K562 (cell line): ENCODE measurements around the gene USP49. TPM values are rescaled to one million over a fixed set of nuclear protein-coding genes. Genes with fewer than 3 reads are reported as not detected.

ENCODE experiments used
- C11orf30 ChIP-seq: fragments of 450-650 bp; IDR thresholded peaks from 2 replicates; pipeline ENCODE4 v1.6.1; 2016; ENCODE audit warnings: low read depth, mild to moderate bottlenecking
- CCAR2 ChIP-seq: fragments of 200-400 bp; formaldehyde crosslinking; IDR thresholded peaks from 2 replicates; pipeline ENCODE4 v1.6.1; 2017; ENCODE audit warnings: mild to moderate bottlenecking, low read depth, low read length
- E2F3 ChIP-seq: fragments of 250-450 bp; sonication (Bioruptor Pico); IDR thresholded peaks from 2 replicates; pipeline ENCODE4 v1.4.0; 2020; ENCODE audit warnings: mild to moderate bottlenecking
- KAT8 ChIP-seq: fragments of 450-650 bp; IDR thresholded peaks from 2 replicates; pipeline ENCODE4 v1.6.1; 2016; ENCODE audit warnings: low read depth, mild to moderate bottlenecking
- SUPT5H ChIP-seq: fragments of 450-650 bp; IDR thresholded peaks from 2 replicates; pipeline ENCODE4 v1.6.1; 2016
- U2AF2 ChIP-seq: fragments of 200-400 bp; formaldehyde crosslinking; optimal IDR thresholded peaks from 2 replicates; pipeline ENCODE3; 2017; ENCODE audit warnings: low read depth, mild to moderate bottlenecking, low read length
- polyA plus RNA-seq, 8 experiments: library from polyadenylated mRNA; depleted of rRNA in 4 of 8; stranded (reverse) in 5 of 8; unstranded in 3 of 8; fragments of >200 nt; fragmentation: Nextera tagmentation in 2 of 8; fragmentation: Illumina TruSeq in 1 of 8; extraction: Ambion mirVana in 2 of 8; extraction: Trizol in 1 of 8; gene quantifications; 2 replicates each; pipeline versions ENCODE4 v1.2.1 to v1.2.3, GENCODE V29; 2011 to 2014; ENCODE audit warnings: inconsistent platforms in 1 of 8, missing spikeins in 1 of 8
- total RNA-seq, 7 experiments: library from RNA; depleted of rRNA in 6 of 7; stranded (reverse); fragments of >200 nt in 6 of 7; fragmentation: Illumina TruSeq in 2 of 7; extraction: Trizol in 2 of 7; gene quantifications; 2 replicates each; pipeline versions ENCODE4 v1.2.1 to v1.2.3, GENCODE V29; 2011 to 2021; ENCODE audit warnings: low replicate concordance in 1 of 7
- TF ChIP-seq, protein P1 (sequence below), 3 experiments: fragments of 200-800 bp in 1 of 3; fragments of 250-450 bp in 1 of 3; fragments of 450-650 bp in 1 of 3; sonication (Bioruptor Pico) in 1 of 3; sonication (Bioruptor generic) in 1 of 3; formaldehyde crosslinking in 1 of 3; IDR thresholded peaks; 2 replicates each; pipeline versions ENCODE4 v1.6.1 to v1.8.0; 2016 to 2022; ENCODE audit warnings: mild to moderate bottlenecking in 2 of 3, missing genetic modification characterization in 2 of 3, missing compliant biosample characterization in 1 of 3, moderate library complexity in 1 of 3

Gene USP49
- total and polyA plus RNA-seq, 9 of the 15 experiments (the other 6 are each of a cell fraction or from before 2014, with no cell fraction given) = 1.0 to 9.9 (median 6.5) TPM

DNA sequence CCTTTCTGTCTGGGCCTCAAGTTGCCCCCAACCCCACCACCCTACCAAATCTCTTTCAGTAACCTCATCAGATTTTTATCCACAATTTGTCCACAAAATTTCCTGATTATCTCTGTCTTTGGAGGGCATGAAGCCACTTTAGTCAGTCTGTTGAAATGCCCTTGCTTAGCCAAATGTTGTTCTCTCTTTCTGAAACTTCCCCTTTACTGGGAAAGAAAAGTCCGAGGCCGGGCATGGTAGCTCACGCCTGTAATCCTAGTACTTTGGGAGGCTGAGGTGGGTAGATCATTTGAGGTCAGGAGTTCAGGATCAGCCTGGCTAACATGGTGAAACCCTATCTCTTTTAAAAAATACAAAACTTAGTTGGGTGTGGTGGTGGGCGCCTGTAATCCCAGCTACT lies 73.9 kb downstream of the USP49 start (continued):
- TF ChIP-seq E2F3 (CRISPR knock-in tag) = no peak
- no peak for TF ChIP-seq CCAR2
- TF ChIP-seq U2AF2 = no peak
- TF ChIP-seq SUPT5H = no peak
- no peak for TF ChIP-seq C11orf30
- TF ChIP-seq KAT8 = no peak
- TF ChIP-seq, protein P1, sequence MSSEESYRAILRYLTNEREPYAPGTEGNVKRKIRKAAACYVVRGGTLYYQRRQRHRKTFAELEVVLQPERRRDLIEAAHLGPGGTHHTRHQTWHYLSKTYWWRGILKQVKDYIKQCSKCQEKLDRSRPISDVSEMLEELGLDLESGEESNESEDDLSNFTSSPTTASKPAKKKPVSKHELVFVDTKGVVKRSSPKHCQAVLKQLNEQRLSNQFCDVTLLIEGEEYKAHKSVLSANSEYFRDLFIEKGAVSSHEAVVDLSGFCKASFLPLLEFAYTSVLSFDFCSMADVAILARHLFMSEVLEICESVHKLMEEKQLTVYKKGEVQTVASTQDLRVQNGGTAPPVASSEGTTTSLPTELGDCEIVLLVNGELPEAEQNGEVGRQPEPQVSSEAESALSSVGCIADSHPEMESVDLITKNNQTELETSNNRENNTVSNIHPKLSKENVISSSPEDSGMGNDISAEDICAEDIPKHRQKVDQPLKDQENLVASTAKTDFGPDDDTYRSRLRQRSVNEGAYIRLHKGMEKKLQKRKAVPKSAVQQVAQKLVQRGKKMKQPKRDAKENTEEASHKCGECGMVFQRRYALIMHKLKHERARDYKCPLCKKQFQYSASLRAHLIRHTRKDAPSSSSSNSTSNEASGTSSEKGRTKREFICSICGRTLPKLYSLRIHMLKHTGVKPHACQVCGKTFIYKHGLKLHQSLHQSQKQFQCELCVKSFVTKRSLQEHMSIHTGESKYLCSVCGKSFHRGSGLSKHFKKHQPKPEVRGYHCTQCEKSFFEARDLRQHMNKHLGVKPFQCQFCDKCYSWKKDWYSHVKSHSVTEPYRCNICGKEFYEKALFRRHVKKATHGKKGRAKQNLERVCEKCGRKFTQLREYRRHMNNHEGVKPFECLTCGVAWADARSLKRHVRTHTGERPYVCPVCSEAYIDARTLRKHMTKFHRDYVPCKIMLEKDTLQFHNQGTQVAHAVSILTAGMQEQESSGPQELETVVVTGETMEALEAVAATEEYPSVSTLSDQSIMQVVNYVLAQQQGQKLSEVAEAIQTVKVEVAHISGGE (CRISPR knock-in tag; IDR thresholded peaks at IDR 0.05) = no peak
